Measurements from ENCODE around the gene PLXNC1.

- TF ChIP-seq CTCF (tag by site-specific recombination; IDR thresholded peaks at IDR 0.05) (no peak), ZBTB6 (tag by site-specific recombination; IDR thresholded peaks at IDR 0.05) (no peak), ZNF202 (tag by site-specific recombination; IDR thresholded peaks at IDR 0.05; ENCODE audit: borderline replicate concordance) (no peak)
Observed at GRCh38 chr12:94163850-94164249, 15.5 kb downstream of the PLXNC1 start.

Measured in HEK293 (cell line).